GM11168 (cell line): Measurements from ENCODE around the gene MAPK1.
"Not testable (repeated sequence)": the region's sequence is repeated elsewhere in the genome, so short reads cannot be mapped to it uniquely, and the experiment has no call there.

Source experiments
- in situ Hi-C: fragments of 300-500 bp; cut with MboI; formaldehyde crosslinking; loops from one replicate; pipeline ENCODE4 v1.12.0; 2022; ENCODE audit warnings: low sequenced_read_pairs; ENCODE audit not compliant: unreplicated experiment

Gene MAPK1

DNA sequence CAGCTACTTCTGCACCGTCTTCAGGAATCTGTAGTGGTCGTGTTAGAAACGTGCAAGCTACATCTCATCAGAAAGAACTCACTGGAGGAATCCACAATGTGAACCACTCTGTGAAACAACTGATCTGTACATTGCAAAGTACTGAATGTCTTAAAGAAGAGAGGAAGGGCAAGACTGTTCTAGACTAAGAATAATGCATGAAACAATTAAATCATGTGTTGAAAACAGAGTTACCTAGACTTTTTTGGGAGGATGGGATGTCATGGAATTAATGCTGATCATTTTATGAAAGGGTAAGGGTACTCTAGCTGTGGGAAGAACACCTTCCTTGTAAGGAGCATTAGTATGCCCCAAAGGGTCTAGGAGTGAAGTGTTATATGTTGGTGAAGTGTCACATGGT, 71.2 kb downstream of the MAPK1 start:
- in situ Hi-C loops, result no loop called here

DNA sequence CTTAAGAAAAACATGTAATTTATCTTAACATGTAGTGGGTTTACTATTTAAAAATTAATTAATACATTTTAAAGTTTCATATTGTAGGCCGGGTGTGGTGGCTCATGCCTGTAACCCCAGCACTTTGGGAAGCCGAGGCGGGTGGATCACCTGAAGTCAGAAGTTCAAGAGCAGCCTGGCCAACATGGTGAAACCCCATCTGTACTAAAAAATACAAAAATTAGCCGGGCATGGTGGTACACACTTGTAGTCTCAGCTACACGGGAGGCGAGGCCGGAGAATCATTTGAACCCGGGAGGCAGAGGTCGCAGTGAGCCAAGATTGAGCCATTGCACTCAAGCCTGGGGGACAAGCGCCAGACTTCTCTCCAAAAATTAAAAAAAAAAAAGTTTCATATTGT, 73.7 kb downstream of the MAPK1 start:
- in situ Hi-C loops, result not testable (repeated sequence)

DNA sequence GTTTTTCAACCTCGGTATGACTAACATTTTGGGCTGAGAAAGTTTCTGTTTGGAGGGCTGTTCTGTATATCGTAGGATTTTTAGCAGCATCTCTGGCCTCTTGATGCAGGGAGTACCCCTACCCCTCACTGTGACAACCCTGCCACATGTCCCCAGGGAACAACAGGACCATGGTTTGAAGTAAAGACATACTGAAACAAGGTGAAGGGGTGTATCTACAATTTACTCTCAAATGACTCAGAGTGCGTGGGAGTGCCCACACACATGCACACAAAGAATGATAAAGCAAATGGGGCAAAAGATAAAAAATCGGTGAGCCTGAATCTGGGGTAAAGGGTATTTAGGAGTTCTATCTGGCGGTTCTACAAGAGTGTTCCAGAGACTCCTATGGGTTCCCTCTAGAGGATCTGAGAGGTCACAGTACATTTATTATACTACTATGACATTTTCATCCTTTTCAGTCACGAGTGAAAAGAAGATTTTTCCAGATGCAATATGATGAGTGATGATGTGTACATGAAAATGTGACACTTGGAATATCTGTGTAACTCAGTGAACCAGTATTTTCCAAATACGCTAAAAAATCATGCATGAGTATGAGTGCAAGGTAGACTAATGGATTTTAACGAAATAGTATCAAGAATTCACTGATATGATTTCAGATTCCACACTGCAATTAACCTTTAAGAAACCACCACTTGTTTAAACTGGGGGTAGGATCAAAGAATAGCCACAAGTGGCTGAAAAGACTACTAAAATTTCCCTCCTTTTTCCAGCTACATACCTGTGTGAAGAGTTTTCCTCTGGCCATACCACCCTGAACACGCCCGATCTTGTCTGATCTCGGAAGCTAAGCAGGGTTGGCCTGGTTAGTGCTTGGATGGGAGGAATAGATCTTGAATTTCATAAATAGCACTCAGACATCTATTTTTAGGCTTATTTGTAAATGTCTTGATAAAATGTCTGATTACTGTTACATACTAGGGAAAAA, 75.5 kb downstream of the MAPK1 start:
- in situ Hi-C loops, result no loop called here

DNA sequence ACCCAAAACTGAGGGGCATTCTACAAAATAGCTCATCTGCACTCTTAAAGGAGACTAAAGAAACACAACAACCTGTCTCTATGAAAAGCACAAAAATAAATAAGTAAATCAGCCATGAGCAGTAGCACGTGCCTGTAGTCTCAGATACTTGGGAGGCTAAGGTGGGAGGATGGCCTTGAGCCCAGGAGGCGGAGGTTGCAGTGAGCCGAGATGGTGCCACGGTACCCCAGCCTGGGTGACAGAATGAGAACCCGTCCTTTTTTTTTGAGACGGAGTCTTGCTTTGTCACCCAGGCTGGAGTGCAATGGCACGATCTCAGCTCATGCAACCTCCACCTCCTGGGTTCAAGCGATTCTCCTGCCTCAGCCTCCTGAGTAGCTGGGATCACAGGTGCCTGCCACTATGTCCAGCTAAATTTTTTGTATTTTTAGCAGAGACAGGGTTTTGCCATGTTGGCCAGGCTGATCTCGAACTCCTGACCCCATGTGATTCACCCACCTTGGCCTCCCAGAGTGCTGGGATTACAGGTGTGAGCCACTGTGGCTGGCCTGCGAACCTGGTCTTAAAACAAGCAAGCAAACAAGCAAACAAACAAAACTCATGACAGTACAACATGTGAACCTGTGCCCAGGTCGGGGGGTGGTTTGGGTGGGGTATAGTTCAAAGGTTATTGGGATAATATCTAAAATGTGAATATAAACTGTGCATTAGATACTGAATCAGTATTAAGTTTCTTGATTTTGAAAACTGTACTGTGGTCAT, 76.4 kb downstream of the MAPK1 start:
- in situ Hi-C loops, result not testable (repeated sequence)

DNA sequence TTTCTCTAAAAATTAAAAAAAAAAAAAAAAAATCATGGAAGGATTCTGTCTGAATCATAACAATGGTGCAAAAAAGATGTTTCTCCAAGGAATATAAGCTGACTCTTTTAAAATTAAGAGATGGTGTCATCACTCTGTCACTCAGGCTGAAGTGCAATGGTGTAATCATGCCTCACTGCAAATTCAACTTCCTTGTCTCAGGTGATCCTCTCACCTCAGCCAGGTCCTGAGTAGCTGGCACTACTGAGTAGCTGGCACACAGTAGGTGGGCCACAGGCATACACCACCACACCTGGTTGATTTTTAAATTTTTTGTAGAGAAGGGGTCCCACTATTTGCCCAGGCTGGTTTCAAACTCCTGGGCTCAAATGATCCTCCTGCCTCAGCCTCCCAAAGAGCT, 77.1 kb downstream of the MAPK1 start:
- in situ Hi-C loops, result no loop called here

DNA sequence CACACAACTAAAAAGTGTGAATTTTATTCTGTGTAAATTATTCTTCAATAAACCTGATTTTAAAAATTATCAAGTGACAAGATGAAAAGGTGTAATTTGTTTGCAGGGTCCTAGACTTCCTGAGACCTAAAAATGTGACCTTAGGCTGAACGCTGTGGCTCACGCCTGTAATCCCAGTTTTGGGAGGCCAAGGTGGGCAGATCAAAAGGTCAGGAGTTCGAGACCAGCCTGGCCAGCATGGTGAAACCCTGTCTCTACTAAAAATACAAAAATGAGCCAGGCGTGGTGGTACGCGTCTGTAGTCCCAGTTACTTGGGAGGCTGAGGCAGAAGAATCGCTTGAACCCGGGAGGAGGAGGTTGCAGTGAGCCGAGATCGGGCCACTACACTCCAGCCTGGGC, 79.9 kb downstream of the MAPK1 start:
- in situ Hi-C loops, result not testable (repeated sequence)

DNA sequence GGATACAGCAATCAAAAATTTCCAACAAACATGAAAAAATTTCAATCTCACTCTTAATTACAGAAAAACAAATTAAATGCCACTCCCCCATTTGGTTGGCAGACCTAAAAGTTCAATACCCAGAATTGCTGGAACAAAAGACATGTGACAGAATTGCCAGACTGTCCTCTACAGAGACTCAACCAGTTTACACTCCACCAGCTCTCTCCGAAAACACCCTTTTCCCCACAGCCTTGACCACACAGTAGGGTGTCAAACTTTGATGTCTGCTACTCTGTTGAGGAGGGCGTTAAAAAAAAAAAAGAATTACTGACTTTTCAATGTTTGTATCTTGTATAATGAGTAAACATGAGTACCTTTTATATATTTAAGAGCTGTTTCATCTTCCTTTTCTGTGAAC, 87.2 kb downstream of the MAPK1 start:
- in situ Hi-C loops, result no loop called here

DNA sequence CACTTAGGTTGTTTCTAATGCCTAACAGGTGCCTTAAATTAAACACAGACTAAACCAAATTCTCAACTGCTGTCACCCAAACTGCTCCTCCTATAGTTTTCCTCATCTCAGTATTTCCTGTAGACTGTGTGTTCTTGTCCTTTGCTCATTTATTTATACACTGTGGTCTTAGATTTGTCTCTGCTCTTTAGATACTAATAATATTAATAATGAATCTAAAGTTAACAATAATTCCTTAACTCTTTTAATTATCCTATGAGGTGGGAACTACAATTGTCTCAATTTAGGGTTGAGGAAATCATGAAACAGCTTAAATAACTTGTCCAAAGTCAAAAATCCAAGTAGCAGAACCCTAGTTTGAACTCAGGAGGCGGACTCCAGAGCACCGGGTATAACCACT, 88.0 kb downstream of the MAPK1 start:
- in situ Hi-C loops, result no loop called here

DNA sequence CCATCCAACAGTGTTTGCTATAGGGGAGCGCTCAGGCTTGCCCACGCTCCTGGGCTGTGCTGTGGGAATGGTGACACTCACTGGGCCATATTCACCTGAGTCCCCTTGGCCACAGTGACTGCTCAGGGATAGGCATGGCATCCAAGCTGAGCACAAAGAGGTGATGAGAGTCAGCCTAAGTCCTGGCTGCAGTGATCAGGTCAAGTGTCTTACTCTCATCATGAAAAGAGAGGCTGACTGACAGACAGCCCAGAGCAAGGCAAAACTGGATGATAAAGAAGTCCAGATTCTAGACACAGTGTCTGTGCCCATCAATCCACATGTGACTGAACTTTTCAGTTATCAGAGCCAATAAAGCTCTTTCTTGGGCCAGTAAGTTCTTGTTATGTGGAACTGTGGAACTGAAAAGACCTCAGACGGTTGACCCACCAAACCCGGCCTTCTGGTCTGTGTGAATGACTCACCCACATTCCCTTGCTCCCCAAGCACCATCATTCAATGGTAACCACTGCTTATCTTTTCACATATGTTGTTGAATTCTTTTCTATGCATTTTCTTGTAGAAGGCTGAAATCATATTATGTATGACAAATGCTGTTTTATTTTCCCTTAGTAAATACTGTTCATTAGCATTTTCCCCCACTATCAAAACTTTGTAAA, 88.6 kb downstream of the MAPK1 start:
- in situ Hi-C loops, result no loop called here

DNA sequence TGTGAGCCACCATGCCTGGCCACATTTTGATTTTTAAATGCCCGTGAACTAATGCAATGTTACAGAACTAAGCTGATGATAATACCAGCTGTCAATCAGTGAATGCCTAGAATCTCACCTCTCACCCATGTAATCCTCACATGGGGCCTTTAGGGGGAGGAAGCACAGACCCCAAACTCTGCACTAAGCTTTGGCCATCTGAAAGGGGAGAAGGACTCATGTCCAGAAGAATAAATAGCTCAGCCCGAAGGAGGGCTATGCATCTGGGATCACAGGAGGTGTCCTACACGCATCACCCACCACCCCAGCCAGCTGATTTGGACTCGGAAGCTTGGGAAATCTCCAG, 95.8 kb downstream of the MAPK1 start:
- in situ Hi-C loops, result no loop called here

DNA sequence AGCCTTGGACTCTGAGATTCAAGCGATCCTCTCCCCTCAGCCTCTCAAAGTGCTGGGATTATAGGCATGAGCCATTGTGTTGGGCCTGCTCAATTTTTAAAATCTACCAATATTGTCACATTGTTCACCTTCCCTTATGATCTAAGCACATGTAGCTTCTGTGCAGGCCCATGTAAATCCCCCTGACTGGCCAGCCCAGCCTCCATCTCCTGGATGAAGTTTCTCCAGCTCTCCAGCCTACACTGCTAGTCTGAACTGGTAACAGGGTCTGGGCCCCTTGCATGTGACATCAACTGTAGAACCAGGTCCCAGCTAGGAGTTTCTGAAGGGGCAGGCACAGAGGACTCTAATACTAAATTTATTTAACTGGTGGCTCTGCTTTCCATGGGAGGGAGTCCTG, 99.0 kb downstream of the MAPK1 start:
- in situ Hi-C loops, result no loop called here

DNA sequence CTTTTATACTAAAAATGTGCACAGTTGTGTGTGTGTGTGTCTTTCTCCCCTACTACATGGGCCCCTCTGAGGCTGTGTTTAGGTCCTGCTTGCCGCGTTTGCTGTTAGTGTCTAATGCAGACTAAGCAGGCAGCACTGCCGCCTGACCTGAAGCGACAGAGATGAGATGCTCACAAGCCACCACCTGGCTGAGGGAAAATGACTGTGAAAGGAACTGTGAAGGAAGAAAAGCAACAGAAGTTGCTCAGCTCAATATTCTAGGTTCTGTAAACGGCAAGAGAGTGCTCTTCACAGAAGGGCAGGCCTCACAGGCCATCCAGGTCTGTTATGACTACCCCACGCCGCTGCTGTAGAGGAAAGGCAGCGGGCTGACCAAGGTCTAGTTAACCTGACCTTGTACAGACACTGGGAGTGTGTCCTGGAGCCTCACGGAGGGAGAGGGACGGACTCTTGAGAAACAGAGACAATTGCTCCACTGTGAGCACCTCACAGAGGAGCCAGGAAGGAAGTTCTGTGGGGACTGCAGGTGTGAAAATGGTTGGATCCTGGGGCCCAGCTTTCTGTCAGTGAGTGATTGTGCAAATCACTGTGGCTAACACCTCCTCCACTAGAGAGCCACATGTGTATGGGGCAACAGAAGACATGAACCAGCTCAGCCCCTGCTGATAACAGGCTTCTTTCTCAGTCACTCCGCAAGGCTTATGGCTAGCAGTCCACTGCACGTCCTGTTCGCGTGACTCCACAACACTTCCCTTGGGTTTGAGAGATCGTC, 100.6 kb downstream of the MAPK1 start:
- in situ Hi-C loops, result no loop called here

DNA sequence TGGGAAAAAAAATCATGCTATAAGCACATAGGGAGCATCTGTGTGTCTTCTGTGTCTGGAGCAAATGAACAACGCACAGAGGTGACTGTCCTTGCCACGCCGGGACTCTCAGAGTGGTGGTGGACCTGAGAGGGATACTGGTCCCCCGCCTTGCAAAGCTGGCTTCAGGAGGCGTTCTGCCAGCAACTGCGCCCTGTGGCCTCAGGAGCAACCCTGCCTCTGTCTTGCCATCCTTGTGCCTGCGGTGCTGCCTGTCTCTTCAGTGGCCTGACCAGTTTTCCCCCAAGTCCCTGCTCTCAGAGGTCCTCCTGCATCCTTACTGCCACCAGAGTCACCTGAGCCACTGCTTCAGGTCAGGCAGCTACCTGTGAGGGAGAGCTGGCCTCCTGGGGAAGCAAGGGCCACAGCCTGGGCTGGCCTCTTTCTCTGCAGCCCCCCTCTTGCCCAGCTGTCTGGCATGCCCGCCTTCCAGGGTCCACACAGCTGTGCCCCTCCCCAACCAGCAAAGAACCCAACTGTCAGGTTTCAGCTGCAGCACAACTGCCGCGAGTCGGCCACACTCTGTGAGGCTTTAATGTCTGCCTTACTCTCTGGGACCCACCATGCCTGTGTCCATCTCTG, 101.4 kb downstream of the MAPK1 start:
- in situ Hi-C loops, result no loop called here

DNA sequence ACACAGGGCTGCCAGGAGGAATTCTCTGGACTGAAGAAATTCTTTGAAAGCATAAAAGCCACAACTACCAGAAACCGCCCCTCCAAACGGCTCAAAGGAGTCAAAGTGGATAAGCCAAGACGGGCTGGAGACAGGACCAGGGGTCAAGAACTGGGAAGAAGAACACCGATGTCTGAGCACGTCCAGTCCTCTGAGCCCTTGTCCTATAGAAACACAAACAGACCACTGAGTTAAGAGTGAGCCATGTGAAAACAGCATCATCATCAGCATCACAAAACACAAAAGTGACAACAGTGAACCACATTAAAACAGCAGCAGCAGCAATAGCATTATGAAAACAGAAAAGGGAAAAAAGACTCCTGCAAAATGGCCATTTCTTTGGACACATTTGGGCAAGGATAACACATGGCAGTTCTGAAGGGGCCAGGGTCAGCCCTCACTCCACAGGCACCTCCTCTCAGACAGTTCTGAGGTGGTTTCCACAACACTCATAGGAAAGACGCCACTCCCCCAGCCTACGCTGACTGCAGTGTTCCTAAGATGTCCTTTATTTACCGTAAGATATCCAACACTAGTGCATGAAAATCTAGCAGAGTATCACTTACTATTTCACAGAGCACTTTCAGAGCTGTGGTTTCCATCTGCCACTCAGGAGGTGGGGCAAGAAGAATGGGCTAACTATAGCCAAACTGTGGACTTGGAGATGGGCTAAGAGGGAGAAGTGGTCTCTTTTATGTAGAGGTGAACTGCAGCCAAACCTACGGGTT, 103.2 kb downstream of the MAPK1 start:
- in situ Hi-C loops, result no loop called here

DNA sequence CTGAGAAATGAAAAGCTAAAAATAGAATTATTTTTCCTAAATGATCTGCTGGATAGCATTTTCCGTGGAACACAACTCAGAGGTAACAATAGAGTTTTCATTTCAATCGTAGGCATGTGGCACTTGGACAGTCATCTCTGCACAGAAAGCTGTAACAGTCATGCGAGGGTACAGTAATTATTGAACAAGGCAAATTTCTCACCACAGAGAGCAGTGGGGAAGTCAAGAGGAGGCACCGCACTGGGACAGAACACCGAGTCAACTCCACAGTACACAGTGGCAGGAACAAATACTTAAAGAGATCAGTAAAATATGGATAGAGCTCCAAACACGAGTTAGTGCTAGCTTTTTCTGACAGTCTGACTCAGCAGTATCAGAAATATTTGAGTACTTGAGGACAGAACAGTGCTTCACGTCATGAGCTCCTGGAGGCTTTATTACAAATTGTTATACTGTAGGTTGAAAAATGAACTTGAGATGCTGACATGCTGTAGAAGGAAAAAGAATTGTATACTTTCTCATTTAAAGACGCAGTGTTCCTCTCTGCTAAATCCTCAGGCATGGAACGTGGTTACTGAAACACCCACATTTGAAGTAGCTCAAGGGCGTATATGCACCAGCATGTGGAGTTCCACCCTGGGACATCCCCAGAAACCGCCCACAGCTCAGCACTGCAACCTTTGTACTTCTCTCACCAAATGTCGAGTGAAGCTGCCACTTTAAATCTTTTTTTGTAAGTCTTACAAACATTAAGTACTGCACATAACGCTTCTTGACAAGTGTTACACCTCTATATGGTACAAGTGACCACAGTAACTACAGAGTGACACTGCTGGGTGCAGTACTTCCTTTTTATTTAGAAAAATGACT, 104.5 kb downstream of the MAPK1 start:
- in situ Hi-C loops, result no loop called here

DNA sequence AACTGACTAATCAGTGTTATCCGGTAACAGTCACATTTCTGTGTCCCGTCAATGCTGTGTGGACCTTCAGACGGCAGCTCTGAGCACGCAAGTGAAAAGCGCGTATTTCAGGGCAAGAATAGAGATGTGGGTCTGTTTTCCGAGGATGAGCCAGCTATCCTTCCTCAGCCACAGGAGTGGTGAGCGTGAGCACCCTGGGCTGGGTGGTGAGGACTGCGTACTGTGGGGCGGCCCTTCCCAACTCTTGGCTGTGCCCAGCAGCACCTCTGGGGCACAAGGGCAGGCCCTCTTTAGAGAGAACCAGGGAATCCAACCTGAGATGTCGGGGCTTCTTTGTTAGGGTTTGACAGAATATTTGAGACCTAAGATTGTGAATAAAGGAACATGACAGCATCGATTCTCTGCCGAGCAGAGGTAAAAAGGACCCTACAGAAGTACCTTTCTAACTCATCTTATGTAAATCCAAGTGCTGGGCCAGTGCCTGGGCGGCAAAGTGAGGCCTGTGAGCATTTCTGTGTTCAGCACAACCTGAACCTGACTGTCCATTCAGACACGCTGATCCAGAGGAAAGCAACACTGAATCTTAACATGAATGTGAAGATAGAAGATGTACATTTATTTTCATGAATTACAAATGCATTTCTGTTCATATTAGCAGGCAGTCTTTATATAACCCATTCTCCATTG, 105.3 kb downstream of the MAPK1 start:
- in situ Hi-C loops, result no loop called here

DNA sequence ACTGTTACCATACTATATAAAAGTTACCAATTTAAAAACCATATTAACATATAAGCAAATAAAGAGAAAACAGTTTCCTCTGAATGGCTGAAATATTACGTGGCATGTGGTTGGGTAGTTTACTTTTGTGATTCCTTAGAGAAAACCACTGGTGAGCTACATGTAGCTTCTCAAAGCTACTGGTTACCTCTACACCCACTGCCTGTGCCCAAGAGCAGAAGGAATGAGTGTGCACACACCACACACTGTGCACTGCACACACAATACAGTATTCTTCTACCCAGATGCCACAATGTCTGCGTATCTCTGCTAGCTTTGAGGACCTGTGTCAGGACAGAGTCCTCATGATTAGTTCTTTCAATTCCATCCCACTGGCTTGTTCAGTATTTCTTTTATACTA, 106.4 kb downstream of the MAPK1 start:
- in situ Hi-C loops, result no loop called here

DNA sequence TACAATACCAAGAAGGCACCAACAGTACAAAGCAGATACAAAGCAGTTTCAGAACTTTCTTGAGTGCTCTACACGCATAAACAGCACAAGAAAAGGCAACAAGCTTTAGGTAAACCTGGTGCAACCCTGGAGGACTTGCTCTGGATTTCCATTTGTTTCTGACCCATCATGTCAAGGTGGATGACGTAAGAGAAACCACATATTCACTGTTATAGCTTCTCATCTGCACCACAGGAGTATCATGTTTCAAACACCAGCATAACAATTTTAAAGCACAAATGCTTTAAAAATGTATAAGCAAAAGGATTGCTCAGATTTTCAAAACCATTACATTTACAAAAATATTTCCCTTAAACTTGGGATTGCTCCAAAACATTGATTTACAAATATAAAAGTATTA, 106.8 kb downstream of the MAPK1 start:
- in situ Hi-C loops, result no loop called here
